ENCODE measurements around the gene PDE8A.

- TF ChIP-seq, protein P1, sequence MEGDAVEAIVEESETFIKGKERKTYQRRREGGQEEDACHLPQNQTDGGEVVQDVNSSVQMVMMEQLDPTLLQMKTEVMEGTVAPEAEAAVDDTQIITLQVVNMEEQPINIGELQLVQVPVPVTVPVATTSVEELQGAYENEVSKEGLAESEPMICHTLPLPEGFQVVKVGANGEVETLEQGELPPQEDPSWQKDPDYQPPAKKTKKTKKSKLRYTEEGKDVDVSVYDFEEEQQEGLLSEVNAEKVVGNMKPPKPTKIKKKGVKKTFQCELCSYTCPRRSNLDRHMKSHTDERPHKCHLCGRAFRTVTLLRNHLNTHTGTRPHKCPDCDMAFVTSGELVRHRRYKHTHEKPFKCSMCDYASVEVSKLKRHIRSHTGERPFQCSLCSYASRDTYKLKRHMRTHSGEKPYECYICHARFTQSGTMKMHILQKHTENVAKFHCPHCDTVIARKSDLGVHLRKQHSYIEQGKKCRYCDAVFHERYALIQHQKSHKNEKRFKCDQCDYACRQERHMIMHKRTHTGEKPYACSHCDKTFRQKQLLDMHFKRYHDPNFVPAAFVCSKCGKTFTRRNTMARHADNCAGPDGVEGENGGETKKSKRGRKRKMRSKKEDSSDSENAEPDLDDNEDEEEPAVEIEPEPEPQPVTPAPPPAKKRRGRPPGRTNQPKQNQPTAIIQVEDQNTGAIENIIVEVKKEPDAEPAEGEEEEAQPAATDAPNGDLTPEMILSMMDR (IDR thresholded peaks at IDR 0.05): no peak
- no peak for TF ChIP-seq POLR2A (IDR thresholded peaks at IDR 0.05)
Observed at GRCh38 chr15:85118581-85118980, 136.9 kb downstream of the PDE8A start.
